D721Med (cell line): ENCODE results near the gene ALOXE3.

ENCODE experiments used
- DNase-seq: peaks from one replicate; pipeline ENCODE4 v3.0.0; 2011; ENCODE audit warnings: low spot score; ENCODE audit not compliant: insufficient read length
- FAIRE-seq: peaks from 2 replicates; lab custom pipeline; 2011; peaks lifted over from hg19 to GRCh38; lab: Jason Lieb, UNC
- TF ChIP-seq, protein P1 (sequence below): IDR thresholded peaks from 2 replicates; pipeline ENCODE4 v1.5.1; 2012; ENCODE audit warnings: mild to moderate bottlenecking, control low read depth; ENCODE audit not compliant: insufficient read depth; ENCODE audit errors: missing control alignments

ALOXE3 gene

DNA sequence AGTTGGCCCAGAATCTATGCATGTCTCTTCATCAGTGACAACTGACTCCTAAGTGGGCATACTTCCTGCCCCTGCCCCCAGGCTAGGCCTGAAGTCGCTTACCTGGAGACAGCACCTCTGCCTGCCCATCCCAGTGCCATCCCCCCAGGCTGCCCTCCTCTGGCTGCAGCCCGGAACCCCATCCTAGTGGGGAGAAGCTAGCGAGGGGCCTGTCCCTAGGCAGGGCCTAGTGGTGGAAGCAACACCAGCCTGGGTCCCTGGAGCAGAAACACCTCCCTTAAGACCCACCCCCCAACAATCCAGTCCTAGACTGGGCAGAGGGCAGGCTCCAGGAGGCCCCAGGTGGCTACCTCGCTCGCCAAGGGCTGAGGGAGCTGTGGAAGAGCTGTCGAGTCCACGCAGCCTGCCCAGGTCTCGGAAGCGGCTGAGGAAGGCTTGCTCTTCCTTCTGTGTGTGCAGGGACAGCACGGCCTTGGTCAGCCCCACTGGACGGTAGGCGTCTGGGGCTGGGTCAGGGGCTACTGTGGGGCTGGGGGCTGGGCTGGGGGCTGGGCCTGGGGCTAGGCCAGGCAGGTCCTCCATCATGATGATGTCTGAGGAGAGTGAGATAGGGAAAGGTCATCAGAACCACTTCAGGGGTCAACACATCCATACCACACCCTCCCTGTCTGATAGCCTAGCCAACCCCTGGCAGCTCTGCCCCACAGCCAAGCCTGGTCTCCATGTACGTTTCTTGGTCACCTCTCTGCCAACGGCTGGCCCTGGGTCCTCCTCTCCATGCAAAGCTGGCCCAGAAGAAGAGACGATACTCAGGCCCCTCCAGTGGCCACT lies 26.3 kb upstream of the ALOXE3 start:
- DNase-seq: no peak
- TF ChIP-seq, protein P1, sequence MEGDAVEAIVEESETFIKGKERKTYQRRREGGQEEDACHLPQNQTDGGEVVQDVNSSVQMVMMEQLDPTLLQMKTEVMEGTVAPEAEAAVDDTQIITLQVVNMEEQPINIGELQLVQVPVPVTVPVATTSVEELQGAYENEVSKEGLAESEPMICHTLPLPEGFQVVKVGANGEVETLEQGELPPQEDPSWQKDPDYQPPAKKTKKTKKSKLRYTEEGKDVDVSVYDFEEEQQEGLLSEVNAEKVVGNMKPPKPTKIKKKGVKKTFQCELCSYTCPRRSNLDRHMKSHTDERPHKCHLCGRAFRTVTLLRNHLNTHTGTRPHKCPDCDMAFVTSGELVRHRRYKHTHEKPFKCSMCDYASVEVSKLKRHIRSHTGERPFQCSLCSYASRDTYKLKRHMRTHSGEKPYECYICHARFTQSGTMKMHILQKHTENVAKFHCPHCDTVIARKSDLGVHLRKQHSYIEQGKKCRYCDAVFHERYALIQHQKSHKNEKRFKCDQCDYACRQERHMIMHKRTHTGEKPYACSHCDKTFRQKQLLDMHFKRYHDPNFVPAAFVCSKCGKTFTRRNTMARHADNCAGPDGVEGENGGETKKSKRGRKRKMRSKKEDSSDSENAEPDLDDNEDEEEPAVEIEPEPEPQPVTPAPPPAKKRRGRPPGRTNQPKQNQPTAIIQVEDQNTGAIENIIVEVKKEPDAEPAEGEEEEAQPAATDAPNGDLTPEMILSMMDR: no peak
- FAIRE-seq: no peak

DNA sequence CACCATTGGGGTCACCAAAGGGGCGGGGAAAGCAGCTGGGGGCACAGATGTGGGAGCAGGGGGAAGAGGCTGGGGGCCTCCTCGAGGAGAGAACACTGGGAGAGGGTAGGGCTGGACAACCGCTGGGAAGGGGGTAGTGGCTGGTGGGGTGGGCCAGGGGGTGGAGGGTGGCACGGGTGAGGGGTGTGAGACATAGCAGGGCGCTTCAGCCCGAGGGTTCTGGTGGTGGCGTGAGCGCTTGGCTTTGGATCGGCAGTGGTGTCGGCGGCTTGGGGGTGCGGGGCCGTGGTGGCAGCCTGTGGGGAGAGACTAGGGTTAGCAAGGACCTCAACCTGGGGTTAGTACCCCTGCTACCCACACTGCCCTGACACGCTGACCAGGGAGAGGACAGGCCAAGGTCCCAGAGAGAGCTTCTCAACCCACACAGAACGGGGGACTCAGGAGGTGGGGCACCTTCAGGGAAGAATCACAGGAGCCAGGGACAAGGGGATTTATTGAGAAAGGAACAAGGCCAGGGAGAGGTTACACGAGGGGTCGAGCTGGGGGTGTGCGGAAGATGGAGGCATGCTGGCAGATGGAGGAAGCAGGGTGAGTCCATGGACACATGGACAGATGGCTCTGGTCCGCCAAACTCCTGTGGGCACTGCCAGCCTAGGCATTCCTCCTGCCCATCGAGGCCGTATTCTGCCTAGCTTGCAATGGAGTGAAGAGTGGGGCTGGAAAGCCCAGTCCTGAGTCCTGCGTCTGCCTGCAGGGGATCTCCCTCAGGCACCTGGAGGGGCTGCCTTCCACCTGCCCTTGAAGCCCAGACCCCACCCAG lies 25.5 kb upstream of the ALOXE3 start:
- FAIRE-seq: no peak

DNA sequence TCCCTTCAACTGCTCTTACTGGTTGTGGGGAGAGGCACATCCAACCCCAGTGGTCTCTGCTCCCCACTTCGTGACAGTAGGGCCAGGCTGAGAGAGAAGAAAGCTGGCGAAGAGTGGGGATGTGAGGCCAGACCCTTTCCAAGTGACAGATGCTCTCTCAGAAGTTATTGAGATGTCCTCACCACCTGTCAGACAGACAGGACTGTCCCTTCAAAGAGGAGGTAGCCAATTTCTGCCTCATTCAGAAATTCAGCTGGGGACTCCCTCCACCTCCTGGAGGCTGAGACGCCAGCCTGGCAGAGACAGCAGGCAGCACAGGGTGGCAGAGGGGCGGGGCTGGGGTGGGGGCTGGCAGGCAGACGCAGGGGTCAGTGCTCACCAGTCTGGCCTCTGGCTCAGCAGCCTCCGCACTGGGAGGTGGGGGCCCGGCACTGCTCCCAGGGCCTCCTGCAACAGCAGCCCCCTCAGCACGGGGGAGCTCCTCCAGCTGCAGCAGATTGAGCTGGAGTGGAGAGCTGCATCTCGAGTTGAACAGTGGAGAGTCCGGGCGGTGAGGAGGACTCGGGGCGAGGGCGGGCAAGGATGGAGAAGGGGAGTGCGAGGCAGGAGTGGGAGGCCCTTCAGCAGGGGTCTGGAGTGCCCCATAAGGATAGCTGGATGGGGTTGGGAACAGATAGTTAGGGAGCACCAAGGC lies 24.7 kb upstream of the ALOXE3 start:
- DNase-seq: no peak
- TF ChIP-seq, protein P1: no peak
- no peak for FAIRE-seq

More for the DNA sequence above, 25.5 kb upstream of the ALOXE3 start:
- TF ChIP-seq, protein P1: no peak
- no peak for DNase-seq

DNA sequence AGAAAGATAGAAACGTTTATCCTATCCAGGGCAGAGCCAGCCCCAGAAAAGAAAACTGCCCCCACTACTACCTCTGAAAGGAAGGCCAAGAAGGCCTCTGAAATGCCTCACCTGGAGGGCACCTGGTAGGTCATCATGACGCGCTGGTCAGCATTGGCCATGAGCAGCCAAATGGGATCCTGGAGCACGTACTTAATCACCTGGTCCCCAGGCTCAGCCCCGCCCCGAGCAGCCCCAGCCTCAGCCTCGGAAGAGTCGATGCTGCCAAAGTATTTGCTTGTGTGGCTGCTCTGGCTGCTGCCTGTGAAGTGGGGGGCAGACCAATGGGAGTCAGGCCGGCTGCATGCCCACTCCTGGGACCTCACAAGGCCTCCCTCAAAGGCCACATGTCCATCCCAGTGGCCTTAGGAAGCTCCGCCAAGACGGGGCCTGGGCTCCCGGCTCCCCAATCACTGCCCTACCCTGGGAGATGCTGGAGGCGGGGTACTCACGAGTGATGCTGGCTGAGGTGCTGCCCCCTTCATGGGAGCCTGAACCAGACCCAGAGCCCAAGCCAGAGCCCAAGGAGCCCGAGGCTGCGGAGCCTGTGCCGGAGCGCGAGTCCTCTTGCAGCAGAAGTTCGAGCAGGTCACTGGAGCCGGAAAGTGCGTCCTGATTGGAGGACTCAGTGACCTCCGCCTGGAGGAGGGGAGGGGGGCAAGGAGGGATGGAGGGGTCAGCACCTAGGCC lies 24.0 kb upstream of the ALOXE3 start:
- FAIRE-seq (no peak), DNase-seq (no peak)
- TF ChIP-seq, protein P1: no peak

DNA sequence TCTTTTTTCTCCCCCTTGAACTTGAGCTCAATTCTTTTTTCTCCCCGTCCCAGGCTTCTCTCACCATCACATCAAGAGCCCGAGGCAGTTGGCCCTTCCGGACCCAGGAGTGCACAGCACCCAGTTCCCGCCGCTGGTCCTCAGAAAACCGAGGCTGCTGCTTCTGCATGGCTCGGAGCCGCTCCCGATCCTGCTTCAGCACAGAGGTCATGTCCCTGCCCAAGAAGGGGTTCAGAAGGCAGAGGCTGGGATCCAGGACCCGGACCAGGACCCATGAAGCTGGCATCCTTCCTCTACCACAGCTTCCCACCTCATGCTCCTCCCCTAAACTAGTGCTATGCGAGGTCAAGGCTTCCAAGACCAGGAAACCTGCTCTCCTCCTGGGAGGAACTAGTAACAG lies 23.4 kb upstream of the ALOXE3 start:
- FAIRE-seq: no peak
- TF ChIP-seq, protein P1: no peak

DNA sequence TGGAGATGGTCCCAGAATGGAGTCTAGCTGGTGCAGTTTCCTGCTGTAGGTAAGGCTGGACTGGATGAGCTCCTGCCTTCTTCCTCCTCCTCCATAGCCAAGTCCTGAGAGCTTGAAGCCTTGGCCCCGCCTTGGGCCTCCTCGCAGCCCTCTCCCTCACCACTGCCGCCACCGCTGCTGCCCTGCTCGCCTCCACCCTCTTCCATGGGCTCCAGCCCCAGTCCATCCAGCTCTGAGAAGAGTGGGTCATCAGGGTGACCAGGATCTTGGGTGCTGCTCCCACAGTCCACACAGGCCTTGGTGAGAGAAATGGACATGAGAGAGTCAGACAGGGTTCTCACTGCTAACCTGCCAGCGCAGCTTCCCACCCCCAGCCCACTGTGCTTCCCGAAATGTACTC lies 22.7 kb upstream of the ALOXE3 start:
- TF ChIP-seq, protein P1: no peak
- FAIRE-seq (no peak), DNase-seq (no peak)

More for the DNA sequence above, 23.4 kb upstream of the ALOXE3 start:
- DNase-seq: no peak
